H1 (cell line): ENCODE measurements around the gene OR2F1. TPM values are rescaled to one million over a fixed set of nuclear protein-coding genes. Genes with fewer than 3 reads are reported as not detected.
A peak's percentile ranks its signal among the peaks of the same experiment; 100 is the strongest.

Experiments
- CTCF ChIA-PET: fragments of 300-600 bp; sonication (Branson Sonifier 250); formaldehyde crosslinking; loops from one replicate; lab custom pipeline; 2021; ENCODE audit not compliant: partially characterized antibody; lab: Charles Lee
- POLR2A ChIA-PET: fragments of 300-600 bp; sonication (Branson Sonifier 250); formaldehyde crosslinking; loops from one replicate; lab custom pipeline; 2021; ENCODE audit warnings: inconsistent platforms; ENCODE audit not compliant: partially characterized antibody; lab: Charles Lee
- DNase-seq, 2 experiments: peaks; one replicate each; pipeline versions ENCODE4 v3.0.0 to v3.0.0-alpha.2; 2010 to 2022; ENCODE audit warnings: low spot score in 2 of 2, low read depth in 1 of 2, mixed read lengths in 1 of 2
- FAIRE-seq: peaks from 2 replicates; lab custom pipeline; 2011; peaks lifted over from hg19 to GRCh38; lab: Jason Lieb, UNC
- H2AFZ ChIP-seq: 2 replicates; pipeline ENCODE4 v1.8.1; 2012; ENCODE audit warnings: low read length, inconsistent platforms
- H2AK5ac ChIP-seq: 2 replicates; pipeline ENCODE4 v1.6.1; 2013; ENCODE audit warnings: low read depth, low read length
- H2BK120ac ChIP-seq: replicated peaks from 2 replicates; pipeline ENCODE3; 2013; ENCODE audit warnings: low read depth, low read length, inconsistent platforms
- H2BK12ac ChIP-seq: 2 replicates; pipeline ENCODE4 v1.6.1; 2013; ENCODE audit warnings: low read depth, low read length
- H2BK15ac ChIP-seq: 2 replicates; pipeline ENCODE4 v1.6.1; 2013; ENCODE audit warnings: low read length
- H2BK20ac ChIP-seq: 2 replicates; pipeline ENCODE4 v1.6.1; 2013; ENCODE audit warnings: low read length
- H2BK5ac ChIP-seq: 2 replicates; pipeline ENCODE4 v1.6.1; 2013; ENCODE audit warnings: low read depth, low read length
- H3K14ac ChIP-seq: 2 replicates; pipeline ENCODE4 v1.6.1; 2013; ENCODE audit warnings: inconsistent platforms; ENCODE audit not compliant: insufficient read length
- H3K18ac ChIP-seq: 2 replicates; pipeline ENCODE4 v1.6.1; 2013; ENCODE audit warnings: low read length; ENCODE audit errors: extremely low read depth
- H3K23ac ChIP-seq: 2 replicates; pipeline ENCODE4 v1.6.1; 2013; ENCODE audit warnings: inconsistent platforms; ENCODE audit not compliant: insufficient read length
- H3K23me2 ChIP-seq: 2 replicates; pipeline ENCODE4 v1.6.1; 2013; ENCODE audit warnings: low read depth, low read length
- H3K27ac ChIP-seq: 2 replicates; pipeline ENCODE4 v1.6.1; 2011; ENCODE audit warnings: low read depth, low read length, inconsistent platforms
- H3K27me3 ChIP-seq, 4 experiments: replicated peaks in 1 of 4; 1 replicate in 1 of 4; 2 replicates in 3 of 4; pipeline versions ENCODE4 v1.6.1 to v1.8.1; 2011 to 2013; ENCODE audit warnings: low read length in 3 of 4, mild to moderate bottlenecking in 3 of 4, inconsistent platforms in 2 of 4, mixed read lengths in 2 of 4, moderate library complexity in 1 of 4; ENCODE audit not compliant: control insufficient read depth in 3 of 4, insufficient read depth in 3 of 4; ENCODE audit errors: extremely low read depth in 1 of 4
- H3K36me3 ChIP-seq, 4 experiments: 2 replicates each; pipeline versions ENCODE4 v1.6.1 to v1.8.1; 2011 to 2013; ENCODE audit warnings: mild to moderate bottlenecking in 4 of 4, low read length in 3 of 4, moderate library complexity in 2 of 4, control low read depth in 1 of 4, inconsistent platforms in 1 of 4; ENCODE audit not compliant: insufficient read depth in 4 of 4, control insufficient read depth in 2 of 4
- H3K4ac ChIP-seq: replicated peaks from 2 replicates; pipeline ENCODE3; 2013; ENCODE audit warnings: low read length, low read depth, mixed read lengths, inconsistent platforms; ENCODE audit not compliant: insufficient read length
- H3K4me1 ChIP-seq, 4 experiments: replicated peaks in 1 of 4; 1 replicate in 1 of 4; 2 replicates in 3 of 4; pipeline versions ENCODE4 v1.6.1 to v1.8.1; 2011 to 2013; ENCODE audit warnings: low read length in 3 of 4, inconsistent platforms in 2 of 4, mixed read lengths in 1 of 4; ENCODE audit not compliant: insufficient read depth in 4 of 4, control insufficient read depth in 3 of 4
- H3K4me2 ChIP-seq, 2 experiments: 2 replicates each; pipeline versions ENCODE4 v1.6.1 to v1.8.1; 2011 to 2013; ENCODE audit warnings: low read depth in 2 of 2, low read length in 2 of 2, control low read depth in 1 of 2, inconsistent platforms in 1 of 2, mild to moderate bottlenecking in 1 of 2; ENCODE audit not compliant: insufficient read depth in 1 of 2
- H3K4me3 ChIP-seq, 4 experiments: fragments of 200-600, 300-600 bp in 1 of 4; sonication (generic), shearing (Covaris generic), sonication (Bioruptor Twin) in 1 of 4; 2 replicates each; pipeline versions ENCODE4 v1.5.1 to v1.8.1; 2011 to 2016; ENCODE audit warnings: low read length in 4 of 4, low read depth in 3 of 4, control low read depth in 2 of 4, inconsistent platforms in 2 of 4, mild to moderate bottlenecking in 2 of 4, mixed read lengths in 1 of 4, moderate library complexity in 1 of 4; ENCODE audit not compliant: insufficient read depth in 2 of 4; ENCODE audit errors: extremely low read depth in 1 of 4
- H3K56ac ChIP-seq: replicated peaks from 2 replicates; pipeline ENCODE3; 2013; ENCODE audit warnings: low read depth, mild to moderate bottlenecking, mixed read lengths, low read length, inconsistent platforms; ENCODE audit not compliant: insufficient read length
- H3K79me1 ChIP-seq: 2 replicates; pipeline ENCODE4 v1.6.1; 2013; ENCODE audit warnings: low read depth, low read length, control low read depth
- H3K79me2 ChIP-seq, 2 experiments: 2 replicates each; pipeline versions ENCODE4 v1.6.1 to v1.8.1; 2012 to 2013; ENCODE audit warnings: low read length in 2 of 2, mild to moderate bottlenecking in 2 of 2, inconsistent platforms in 1 of 2; ENCODE audit not compliant: insufficient read depth in 2 of 2, control insufficient read depth in 1 of 2
- H3K9ac ChIP-seq, 4 experiments: replicated peaks in 1 of 4; 1 replicate in 1 of 4; 2 replicates in 3 of 4; pipeline versions ENCODE4 v1.6.1 to v1.8.1; 2011 to 2013; ENCODE audit warnings: low read depth in 3 of 4, low read length in 3 of 4, control low read depth in 2 of 4, mild to moderate bottlenecking in 2 of 4, moderate library complexity in 2 of 4, inconsistent platforms in 1 of 4; ENCODE audit errors: extremely low read depth in 1 of 4
- H3K9me3 ChIP-seq, 2 experiments: 2 replicates each; pipeline versions ENCODE4 v1.6.1 to v1.8.1; 2012 to 2013; ENCODE audit warnings: mild to moderate bottlenecking in 2 of 2, moderate library complexity in 2 of 2, control low read depth in 1 of 2, inconsistent platforms in 1 of 2, low read depth in 1 of 2, low read length in 1 of 2, mixed read lengths in 1 of 2; ENCODE audit not compliant: insufficient read depth in 2 of 2
- H4K20me1 ChIP-seq, 2 experiments: replicated peaks in 1 of 2; 2 replicates each; pipeline versions ENCODE3 to v1.8.1; 2011 to 2013; ENCODE audit warnings: inconsistent platforms in 2 of 2, low read length in 2 of 2, mild to moderate bottlenecking in 1 of 2; ENCODE audit not compliant: insufficient read depth in 2 of 2, control insufficient read depth in 1 of 2
- H4K5ac ChIP-seq: 2 replicates; pipeline ENCODE4 v1.6.1; 2013; ENCODE audit warnings: low read length, low read depth, mixed read lengths, inconsistent platforms; ENCODE audit not compliant: insufficient read length
- H4K8ac ChIP-seq: 2 replicates; pipeline ENCODE4 v1.8.0; 2013; ENCODE audit warnings: mild to moderate bottlenecking, moderate library complexity, low read length, inconsistent platforms; ENCODE audit not compliant: insufficient read depth; ENCODE audit errors: extremely low read depth
- H4K91ac ChIP-seq: replicated peaks from 2 replicates; pipeline ENCODE3; 2013; ENCODE audit warnings: low read length, mixed read lengths, inconsistent platforms; ENCODE audit not compliant: insufficient read length
- ASH2L ChIP-seq: fragments of 200-600, 300-600 bp; sonication (generic); IDR thresholded peaks from one replicate; pipeline ENCODE4 v1.7.1; 2017; ENCODE audit warnings: low read length
- MAFK ChIP-seq: IDR thresholded peaks from 2 replicates; pipeline ENCODE4 v1.6.1; 2012; ENCODE audit warnings: low read depth, mild to moderate bottlenecking, improper control_type of control experiment, low read length
- RBBP5 ChIP-seq: IDR thresholded peaks from 2 replicates; pipeline ENCODE4 v1.7.1; 2012; ENCODE audit warnings: low read depth, mild to moderate bottlenecking, inconsistent platforms, low read length, moderate library complexity, borderline replicate concordance
- TAF7 ChIP-seq: optimal IDR thresholded peaks from 2 replicates; pipeline ENCODE3; 2011; ENCODE audit warnings: low read depth, mild to moderate bottlenecking, inconsistent platforms, low read length, moderate library complexity, borderline replicate concordance
- USF2 ChIP-seq: IDR thresholded peaks from 2 replicates; pipeline ENCODE4 v1.6.1; 2011; ENCODE audit warnings: low read length, improper control_type of control experiment
- WGBS, 2 experiments: shearing (Covaris generic) in 1 of 2; methylation state at CpG; one replicate each; pipeline versions ENCODE4 v1.1.6 to v1.1.7; 2013 to 2015; ENCODE audit warnings: low lambda C conversion rate in 2 of 2, mixed read lengths in 2 of 2, inconsistent platforms in 1 of 2, low coverage in 1 of 2, missing lambda C conversion rate in 1 of 2; ENCODE audit not compliant: insufficient replicate concordance in 2 of 2, insufficient coverage in 1 of 2, insufficient read length in 1 of 2; ENCODE audit errors: extremely low coverage in 1 of 2, missing lambda C conversion rate in 1 of 2; 5-methylcytosine and 5-hydroxymethylcytosine counted together
- polyA plus RNA-seq, 7 experiments: library from polyadenylated mRNA; depleted of rRNA in 3 of 7; stranded (reverse) in 5 of 7; unstranded in 2 of 7; fragments of >200 nt in 5 of 7; fragments of 200-250 nt in 2 of 7; gene quantifications; 1 replicate in 5 of 7; 2 replicates in 1 of 7; 4 replicates in 1 of 7; pipeline versions ENCODE4 v1.2.1 to v1.2.3, GENCODE V29; 2011 to 2013; ENCODE audit warnings: missing spikeins in 2 of 7, mixed read lengths in 2 of 7
- total RNA-seq: library from RNA; stranded (reverse); fragmentation: NEBNext Ultra II Directional; extraction: Animal tissue kit (Norgen Biotek cat#: 25700); gene quantifications from 2 replicates; pipeline ENCODE4 v1.2.1, GENCODE V29; 2021

OR2F1 gene
- total and polyA plus RNA-seq, 2 of the 8 experiments (the other 6 are each of a cell fraction or from before 2014, with no cell fraction given), result 0.19 TPM; not detected in 1

GRCh38 chr7:143936087-143937009 lies 18.3 kb upstream of the OR2F1 start:
- Histone ChIP-seq H2BK15ac (no peak overlapping the region), H2BK120ac (no peak overlapping the region), H3K9ac (no peak overlapping the region), H2BK5ac (no peak overlapping the region), H3K18ac (no peak overlapping the region), H4K20me1 (no peaks in the 10 kb centered on the region), H3K23ac (no peak overlapping the region), H4K5ac (no peak overlapping the region), H3K4me3 (no peak overlapping the region), H4K91ac (no peak overlapping the region), H2AK5ac (no peak overlapping the region), H3K4me2 (no peak overlapping the region), H3K23me2 (no peaks in the 10 kb centered on the region), H3K9me3 (no peaks in the 10 kb centered on the region), H2BK20ac (no peak overlapping the region), H3K14ac (no peak overlapping the region), H3K27me3 (no peaks in the 10 kb centered on the region), H4K8ac (no peak overlapping the region), H2AFZ (0 out of 2 replicates have a peak overlapping the region, but pooled peaks have one; percentile 19), H3K4ac (no peak overlapping the region), H3K27ac (no peak overlapping the region), H3K79me2 (no peaks in the 10 kb centered on the region), H2BK12ac (no peak overlapping the region), H3K79me1 (no peaks in the 10 kb centered on the region), H3K36me3 (no peaks in the 10 kb centered on the region), H3K4me1 (no peaks in the 10 kb centered on the region), H3K56ac (no peak overlapping the region)
- CTCF ChIA-PET, result no interaction called here
- 93% methylated on average over 4 of the region's 4 CpGs; no CpG with 5 or more reads in 1 of the 2 experiments for WGBS, 2 experiments
- TF ChIP-seq ASH2L (no peak), USF2 (no peak), TAF7 (no peak), MAFK (no peak), RBBP5 (no peak)
- POLR2A ChIA-PET, result no interaction called here
- DNase-seq (no peak), FAIRE-seq (no peak)
